ENCODE results near the gene PRPSAP2. TPM values are rescaled to one million over a fixed set of nuclear protein-coding genes. Genes with fewer than 3 reads are reported as not detected.

The PRPSAP2 gene
- polyA plus RNA-seq, 3 donors, result 17.1 to 20.9 (median 20.5) TPM

GRCh38 chr17:18858567-18859245 lies 775 bp downstream of the PRPSAP2 start:
- H3K36me3 ChIP-seq (replicated peaks in 1 of 2; ENCODE audit: control insufficient read depth in 1 of 2, insufficient read depth in 2 of 2, low read length in 2 of 2), result no peaks in the 10 kb centered on the region
- no peak for DNase-seq
- no peaks in the 10 kb centered on the region for H3K27me3 ChIP-seq (ENCODE audit: control insufficient read depth in 2 of 2, insufficient read depth in 2 of 2, low read length in 2 of 2)
- peaks cover 26% of the 10 kb centered on the region for H3K79me2 ChIP-seq (ENCODE audit: insufficient read depth, low read length)
- intact Hi-C loops (cut with micrococcal nuclease), result no loop called here
- no peaks in the 10 kb centered on the region for H3K9me3 ChIP-seq (replicated peaks in 1 of 2; ENCODE audit: control insufficient read depth in 1 of 2, insufficient read depth in 1 of 2, low read length in 2 of 2)
- Mint-ChIP-seq H3K9me3 (no peaks in the 10 kb centered on the region), H3K4me3 (peak overlapping the region; percentile 81 to 91), H3K27ac (peak overlapping the region in 4 of 7 donors; percentile 70 to 84 (median 77)), H3K27me3 (ENCODE audit: low read depth in 3 of 3) (peaks cover 0 to 5% (median 2%) of the 10 kb centered on the region in 3 donors), H3K36me3 (peaks cover 0 to 2% of the 10 kb centered on the region in 2 donors), H3K4me1 (peaks cover 36% of the 10 kb centered on the region)
- H3K4me3 ChIP-seq (replicated peaks in 1 of 3; ENCODE audit: low read depth in 2 of 3, low read length in 3 of 3), result peak overlapping the region; percentile 73 to 89 (median 84)
- TF ChIP-seq, protein P1, sequence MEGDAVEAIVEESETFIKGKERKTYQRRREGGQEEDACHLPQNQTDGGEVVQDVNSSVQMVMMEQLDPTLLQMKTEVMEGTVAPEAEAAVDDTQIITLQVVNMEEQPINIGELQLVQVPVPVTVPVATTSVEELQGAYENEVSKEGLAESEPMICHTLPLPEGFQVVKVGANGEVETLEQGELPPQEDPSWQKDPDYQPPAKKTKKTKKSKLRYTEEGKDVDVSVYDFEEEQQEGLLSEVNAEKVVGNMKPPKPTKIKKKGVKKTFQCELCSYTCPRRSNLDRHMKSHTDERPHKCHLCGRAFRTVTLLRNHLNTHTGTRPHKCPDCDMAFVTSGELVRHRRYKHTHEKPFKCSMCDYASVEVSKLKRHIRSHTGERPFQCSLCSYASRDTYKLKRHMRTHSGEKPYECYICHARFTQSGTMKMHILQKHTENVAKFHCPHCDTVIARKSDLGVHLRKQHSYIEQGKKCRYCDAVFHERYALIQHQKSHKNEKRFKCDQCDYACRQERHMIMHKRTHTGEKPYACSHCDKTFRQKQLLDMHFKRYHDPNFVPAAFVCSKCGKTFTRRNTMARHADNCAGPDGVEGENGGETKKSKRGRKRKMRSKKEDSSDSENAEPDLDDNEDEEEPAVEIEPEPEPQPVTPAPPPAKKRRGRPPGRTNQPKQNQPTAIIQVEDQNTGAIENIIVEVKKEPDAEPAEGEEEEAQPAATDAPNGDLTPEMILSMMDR (IDR thresholded peaks at IDR 0.05), result no peak
- peaks cover 4% of the 10 kb centered on the region for H4K20me1 ChIP-seq (ENCODE audit: insufficient read depth, low read length)
- H3K9ac ChIP-seq (ENCODE audit: insufficient read depth, low read length, poor library complexity, severe bottlenecking), result peak overlapping the region; percentile 96
- peaks cover 31 to 41% of the 10 kb centered on the region in 2 donors for H3K4me1 ChIP-seq (ENCODE audit: control insufficient read depth in 1 of 2, insufficient read depth in 2 of 2, low read length in 2 of 2)
- no CpG with 5 or more reads among the region's 12 CpGs for WGBS (ENCODE audit: insufficient coverage)
- peak overlapping the region; percentile 25 to 84 for H3K27ac ChIP-seq (ENCODE audit: low read depth in 1 of 2, low read length in 2 of 2)
- peak overlapping the region; percentile 80 for H3K4me2 ChIP-seq (replicated peaks; ENCODE audit: extremely low read depth, low read length, poor library complexity, severe bottlenecking)
- peak overlapping the region; percentile 91 for H2AFZ ChIP-seq (ENCODE audit: insufficient read depth, low read depth, low read length, poor library complexity, severe bottlenecking)

DNA sequence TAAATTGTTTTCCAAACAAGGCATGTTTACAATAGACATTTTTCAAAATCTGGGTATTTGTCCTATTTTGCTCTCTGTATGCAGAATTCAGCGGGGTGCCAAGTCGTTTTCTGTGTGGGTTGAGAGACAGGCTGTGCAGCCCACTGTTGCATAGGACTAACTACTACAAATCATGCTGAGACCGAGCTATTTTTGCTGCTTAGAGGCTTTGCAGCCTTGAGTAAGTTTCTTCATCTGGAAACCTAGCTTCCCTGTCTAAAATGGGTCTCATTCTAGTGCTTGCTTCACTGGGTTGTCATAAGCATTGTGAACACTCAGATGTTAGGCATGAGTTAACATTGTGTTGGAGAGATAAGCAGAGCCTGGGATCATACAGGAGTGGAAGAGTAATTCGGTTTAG lies 1.3 kb downstream of the PRPSAP2 start:
- DNase-seq, result no peak
- H3K27ac ChIP-seq (ENCODE audit: low read depth in 1 of 2, low read length in 2 of 2), result no peak overlapping the region
- no peaks in the 10 kb centered on the region for H3K9me3 ChIP-seq (replicated peaks in 1 of 2; ENCODE audit: control insufficient read depth in 1 of 2, insufficient read depth in 1 of 2, low read length in 2 of 2)
- Mint-ChIP-seq H3K4me1 (peaks cover 36% of the 10 kb centered on the region), H3K9me3 (no peaks in the 10 kb centered on the region), H3K4me3 (no peak overlapping the region), H3K27ac (peak overlapping the region in 1 of 7 donors; percentile 60), H3K27me3 (ENCODE audit: low read depth in 3 of 3) (peaks cover 0 to 2% (median 1%) of the 10 kb centered on the region in 3 donors), H3K36me3 (peaks cover 0 to 2% of the 10 kb centered on the region in 2 donors)
- no peak overlapping the region for H3K9ac ChIP-seq (ENCODE audit: insufficient read depth, low read length, poor library complexity, severe bottlenecking)
- H3K4me3 ChIP-seq (replicated peaks in 1 of 3; ENCODE audit: low read depth in 2 of 3, low read length in 3 of 3), result peak overlapping the region in 1 of 3 experiments; percentile 89
- TF ChIP-seq, protein P1 (IDR thresholded peaks at IDR 0.05), result no peak
- H3K4me2 ChIP-seq (replicated peaks; ENCODE audit: extremely low read depth, low read length, poor library complexity, severe bottlenecking), result peak overlapping the region; percentile 80
- peaks cover 26% of the 10 kb centered on the region for H3K79me2 ChIP-seq (ENCODE audit: insufficient read depth, low read length)
- H3K27me3 ChIP-seq (ENCODE audit: control insufficient read depth in 2 of 2, insufficient read depth in 2 of 2, low read length in 2 of 2), result no peaks in the 10 kb centered on the region
- intact Hi-C loops (cut with micrococcal nuclease), result no loop called here
- H3K4me1 ChIP-seq (ENCODE audit: control insufficient read depth in 1 of 2, insufficient read depth in 2 of 2, low read length in 2 of 2), result peaks cover 31 to 41% of the 10 kb centered on the region in 2 donors
- WGBS (ENCODE audit: insufficient coverage), result 66% methylated on average over 2 of the region's 4 CpGs
- H3K36me3 ChIP-seq (replicated peaks in 1 of 2; ENCODE audit: control insufficient read depth in 1 of 2, insufficient read depth in 2 of 2, low read length in 2 of 2), result no peaks in the 10 kb centered on the region
- H2AFZ ChIP-seq (ENCODE audit: insufficient read depth, low read depth, low read length, poor library complexity, severe bottlenecking), result no peak overlapping the region
- peaks cover 4% of the 10 kb centered on the region for H4K20me1 ChIP-seq (ENCODE audit: insufficient read depth, low read length)
